D721Med (cell line): ENCODE data around the gene FOXS1.

ENCODE experiments used
- DNase-seq: peaks from one replicate; pipeline ENCODE4 v3.0.0; 2011; ENCODE audit warnings: low spot score; ENCODE audit not compliant: insufficient read length
- FAIRE-seq: peaks from 2 replicates; lab custom pipeline; 2011; peaks lifted over from hg19 to GRCh38; lab: Jason Lieb, UNC
- CTCF ChIP-seq: IDR thresholded peaks from 2 replicates; pipeline ENCODE4 v1.5.1; 2012; ENCODE audit warnings: mild to moderate bottlenecking, control low read depth; ENCODE audit not compliant: insufficient read depth; ENCODE audit errors: missing control alignments

Gene FOXS1

GRCh38 chr20:31856516-31856915, 11.1 kb upstream of the FOXS1 start:
- TF ChIP-seq CTCF, result no peak
- no peak for DNase-seq
- FAIRE-seq, result no peak

- DNase-seq (no peak), FAIRE-seq (no peak)
- TF ChIP-seq CTCF, result no peak
These were observed 8.1 kb upstream of the FOXS1 start for GRCh38 chr20:31853481-31853880.

- DNase-seq (no peak), FAIRE-seq (no peak)
- TF ChIP-seq CTCF, result no peak
These were observed 6.0 kb upstream of the FOXS1 start for GRCh38 chr20:31851240-31851955.

- no peak for FAIRE-seq
- DNase-seq, result no peak
- no peak for TF ChIP-seq CTCF
These were observed 4.0 kb upstream of the FOXS1 start for GRCh38 chr20:31849306-31849930.

GRCh38 chr20:31848088-31848999, 2.9 kb upstream of the FOXS1 start:
- TF ChIP-seq CTCF, result no peak
- FAIRE-seq (no peak), DNase-seq (no peak)

GRCh38 chr20:31846793-31847138, 1.4 kb upstream of the FOXS1 start:
- FAIRE-seq (no peak), DNase-seq (no peak)
- no peak for TF ChIP-seq CTCF
